Aorta (tissue), 5 donors: ENCODE results near the gene UBE3C. TPM values are rescaled to one million over a fixed set of nuclear protein-coding genes. Genes with fewer than 3 reads are reported as not detected.

ENCODE experiments used
- ATAC-seq: fragments of 200-7000 bp; cut with Tn5 transposase; one replicate; pipeline ENCODE4 v1.9.1; 2022; ENCODE audit warnings: moderate library complexity; ENCODE audit not compliant: low FRiP score
- DNase-seq, 2 donors: peaks; one replicate each; pipeline ENCODE4 v3.0.0-alpha.2; 2020
- H3K27ac ChIP-seq, 2 donors: one replicate each; pipeline ENCODE4 v1.5.1; 2013; ENCODE audit warnings: low read length in 2 of 2, mild to moderate bottlenecking in 2 of 2, moderate library complexity in 2 of 2, control low read depth in 1 of 2, inconsistent platforms in 1 of 2, low read depth in 1 of 2
- H3K27me3 ChIP-seq, 2 donors: one replicate each; pipeline ENCODE4 v1.6.1; 2013; ENCODE audit warnings: control low read depth in 1 of 2, low read length in 1 of 2, mild to moderate bottlenecking in 1 of 2, moderate library complexity in 1 of 2; ENCODE audit not compliant: insufficient read depth in 2 of 2, control insufficient read depth in 1 of 2
- H3K36me3 ChIP-seq, 2 donors: one replicate each; pipeline ENCODE4 v1.6.1; 2013; ENCODE audit warnings: control low read depth in 1 of 2, low read length in 1 of 2, mild to moderate bottlenecking in 1 of 2; ENCODE audit not compliant: insufficient read depth in 2 of 2, control insufficient read depth in 1 of 2
- H3K4me1 ChIP-seq, 2 donors: one replicate each; pipeline ENCODE4 v1.6.1; 2013; ENCODE audit warnings: low read length in 2 of 2, control low read depth in 1 of 2, mild to moderate bottlenecking in 1 of 2, moderate library complexity in 1 of 2; ENCODE audit not compliant: insufficient read depth in 2 of 2, control insufficient read depth in 1 of 2
- H3K4me3 ChIP-seq, 2 donors: one replicate each; pipeline ENCODE4 v1.5.1; 2013; ENCODE audit warnings: low read length in 2 of 2, control low read depth in 1 of 2, mild to moderate bottlenecking in 1 of 2
- H3K9me3 ChIP-seq: one replicate; pipeline ENCODE4 v1.6.1; 2013; ENCODE audit warnings: mild to moderate bottlenecking, low read length; ENCODE audit not compliant: control insufficient read depth
- WGBS, 2 donors: extraction: QIAGEN DNeasy Blood & Tissue Kit; methylation state at CpG; one replicate each; pipeline ENCODE4 v1.1.7; 2013; 5-methylcytosine and 5-hydroxymethylcytosine counted together
- intact Hi-C, 2 donors: fragments of 100-400 bp; cut with DNase I; formaldehyde crosslinking; loops; one replicate each; pipeline versions ENCODE4 v1.14.2 to v1.15.0; 2022
- polyA plus RNA-seq, 2 donors: library from polyadenylated mRNA; stranded (reverse); fragments of 200-250 nt; gene quantifications; one replicate each; pipeline ENCODE4 v1.2.3, GENCODE V29; 2013
- total RNA-seq, 2 donors: library from RNA; stranded (reverse); fragmentation: NEBNext Ultra II Directional; extraction: Animal tissue kit (Norgen Biotek cat#: 25700); gene quantifications; one replicate each; pipeline ENCODE4 v1.2.1, GENCODE V29; 2021
- donor health status: healthy with polysubstance abuse.
- donor health status: Bipolar disorder and iron deficiency.
- donor health status: DM: no; HTN: no; CAD: no.
- donor health status: DM: no; HTN: no; CAD: no.
- donor health status: DM: yes; HTN: yes; CAD: no.

Gene UBE3C
- total and polyA plus RNA-seq, 4 donors = 15.8 to 73.0 (median 40.2) TPM

DNA sequence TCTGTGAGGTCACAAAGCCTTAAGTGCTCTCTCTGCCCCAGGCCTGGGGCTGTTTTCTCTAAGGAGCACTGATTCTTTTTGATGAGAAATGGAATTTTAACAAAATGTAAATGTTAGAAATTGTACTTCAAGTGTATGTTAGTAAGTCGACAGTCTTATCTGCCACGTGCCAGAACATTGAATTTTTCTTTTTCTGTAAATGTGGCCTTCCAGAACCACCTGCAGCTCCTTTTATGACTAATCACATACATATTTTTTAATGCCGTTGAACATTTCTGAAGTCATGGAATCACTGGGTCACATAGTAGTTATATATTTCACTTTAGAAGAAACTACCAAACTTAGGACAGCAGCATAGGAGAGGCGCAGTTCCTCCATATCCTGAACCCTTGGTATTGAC lies 38.0 kb downstream of the UBE3C start:
- H3K4me1 ChIP-seq = no peaks in the 10 kb centered on the region
- whole genome bisulfite sequencing, 2 donors = 85 to 89% methylated on average over 4 of the region's 4 CpGs
- no peak for ATAC-seq
- H3K9me3 ChIP-seq = no peaks in the 10 kb centered on the region
- no peaks in the 10 kb centered on the region for H3K27me3 ChIP-seq
- DNase-seq = no peak
- H3K36me3 ChIP-seq = peaks cover 9 to 11% of the 10 kb centered on the region in 2 donors
- H3K4me3 ChIP-seq = no peak overlapping the region
- H3K27ac ChIP-seq = no peak overlapping the region
- intact Hi-C loops = no loop called here

DNA sequence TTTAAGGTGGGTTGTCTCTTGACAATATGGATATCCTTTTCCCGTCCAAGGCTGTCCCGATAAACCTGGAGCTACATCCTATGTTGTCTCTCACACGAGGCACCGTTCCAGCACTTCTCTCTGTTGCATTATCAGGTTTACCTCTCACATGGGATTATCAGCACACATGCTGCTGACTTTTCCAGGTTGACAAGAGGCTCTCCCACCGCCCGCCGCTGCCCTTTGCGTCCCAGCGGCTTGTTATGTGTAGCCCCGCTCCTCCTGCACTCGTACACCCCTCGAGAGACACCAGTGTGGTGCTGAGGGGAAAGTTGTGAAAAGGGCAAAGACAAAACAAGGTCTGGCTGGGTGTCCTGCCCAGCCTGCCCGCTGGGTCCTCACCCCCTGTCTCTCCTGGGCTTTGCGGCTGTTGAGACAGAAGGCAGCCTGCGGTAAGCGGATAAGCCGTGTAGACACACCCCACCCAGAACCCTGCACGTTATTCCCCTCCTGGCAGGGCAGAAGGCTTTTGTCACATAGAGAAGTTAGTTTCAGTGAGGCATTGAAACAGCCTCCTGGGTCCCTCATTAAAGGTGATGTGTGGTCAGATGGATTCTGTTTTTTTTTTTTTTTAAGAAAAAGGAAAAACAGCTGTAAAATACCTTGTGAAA lies 38.7 kb downstream of the UBE3C start:
- 90% methylated on average over 18 of the region's 18 CpGs for WGBS, 2 donors
- H3K4me1 ChIP-seq = no peaks in the 10 kb centered on the region
- no peaks in the 10 kb centered on the region for H3K9me3 ChIP-seq
- ATAC-seq (no peak), DNase-seq (no peak)
- peaks cover 9 to 12% of the 10 kb centered on the region in 2 donors for H3K36me3 ChIP-seq
- no peak overlapping the region for H3K4me3 ChIP-seq
- intact Hi-C loops = no loop called here
- no peak overlapping the region for H3K27ac ChIP-seq
- no peaks in the 10 kb centered on the region for H3K27me3 ChIP-seq

DNA sequence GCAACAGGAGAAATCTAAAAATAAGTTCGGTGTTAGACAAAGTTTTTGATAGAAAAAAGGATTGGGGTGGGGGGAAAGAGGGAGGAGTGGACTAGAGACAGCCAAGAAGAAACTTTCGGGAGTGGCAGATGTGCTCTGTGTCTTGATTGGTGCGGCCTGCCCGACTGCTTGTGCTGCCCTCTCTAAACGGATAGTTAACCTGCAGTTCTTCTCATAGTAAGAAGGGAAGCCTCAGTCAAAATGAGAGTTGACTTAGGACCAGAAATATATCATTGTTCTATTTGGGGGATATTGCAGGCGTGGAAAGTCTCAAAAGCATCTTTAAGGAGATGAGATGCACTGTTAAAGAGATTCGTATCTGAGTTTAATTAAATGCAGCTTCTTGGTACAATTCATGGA lies 39.3 kb downstream of the UBE3C start:
- intact Hi-C loops = no loop called here
- DNase-seq = no peak
- WGBS, 2 donors = 87 to 89% methylated on average over 7 of the region's 7 CpGs
- H3K27ac ChIP-seq = no peak overlapping the region
- H3K36me3 ChIP-seq = peaks cover 9% of the 10 kb centered on the region in 2 donors
- no peaks in the 10 kb centered on the region for H3K9me3 ChIP-seq
- no peaks in the 10 kb centered on the region for H3K4me1 ChIP-seq
- no peaks in the 10 kb centered on the region for H3K27me3 ChIP-seq
- no peak overlapping the region for H3K4me3 ChIP-seq
- ATAC-seq = no peak

DNA sequence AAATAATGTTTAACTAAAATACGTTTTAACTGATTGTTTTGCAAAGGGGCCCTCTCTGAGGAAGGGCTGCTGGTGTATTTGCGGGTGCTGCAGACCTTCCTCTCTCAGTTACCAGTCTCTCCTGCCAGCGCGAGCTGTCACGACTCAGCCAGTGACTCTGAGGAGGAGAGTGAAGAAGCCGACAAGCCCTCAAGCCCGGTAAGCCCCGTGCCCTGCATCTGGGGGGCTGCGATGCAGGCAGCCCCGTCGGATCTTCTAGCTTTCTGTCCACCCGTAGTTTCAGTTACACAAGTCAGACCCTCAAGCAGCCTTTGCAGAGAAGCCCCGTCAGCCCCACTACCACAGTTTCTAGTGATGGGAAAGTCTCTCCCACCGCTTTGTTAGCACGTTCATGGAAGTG lies 45.1 kb downstream of the UBE3C start:
- H3K27me3 ChIP-seq = no peaks in the 10 kb centered on the region
- no peak overlapping the region for H3K27ac ChIP-seq
- H3K9me3 ChIP-seq = no peaks in the 10 kb centered on the region
- intact Hi-C loops = no loop called here
- peaks cover 3 to 16% of the 10 kb centered on the region in 2 donors for H3K36me3 ChIP-seq
- H3K4me1 ChIP-seq = no peaks in the 10 kb centered on the region
- no peak for ATAC-seq
- DNase-seq = no peak
- no peak overlapping the region for H3K4me3 ChIP-seq
- WGBS, 2 donors = 87 to 90% methylated on average over 15 of the region's 15 CpGs

DNA sequence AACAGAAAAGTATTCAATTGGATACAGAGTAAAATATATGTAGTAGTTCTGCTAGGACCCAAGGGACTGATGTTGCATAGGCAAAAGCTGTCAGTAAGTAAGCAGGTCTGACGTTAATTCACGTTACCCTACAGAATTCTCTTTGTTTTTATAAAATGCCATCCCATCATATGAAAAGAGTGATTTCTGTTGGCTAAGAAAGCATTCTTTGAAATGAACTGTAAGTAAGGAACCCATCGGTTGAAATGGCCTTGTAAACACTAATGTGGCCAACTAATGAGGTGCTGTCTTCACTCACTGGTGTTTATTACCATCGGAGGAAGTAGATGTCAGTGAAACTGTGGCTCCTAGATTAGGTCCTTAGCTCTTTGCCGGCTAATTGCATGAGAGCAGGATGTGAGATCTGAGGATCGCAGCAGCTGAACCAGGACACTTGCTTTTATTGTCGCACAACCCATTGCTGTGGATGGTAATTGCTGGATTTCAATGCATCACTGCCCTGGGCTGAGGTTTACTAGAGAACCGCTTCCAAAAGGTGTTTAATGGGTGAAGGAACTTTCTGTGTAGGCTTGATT lies 49.5 kb downstream of the UBE3C start:
- Histone ChIP-seq H3K4me3 (no peak overlapping the region), H3K36me3 (peaks cover 0 to 12% of the 10 kb centered on the region in 2 donors), H3K9me3 (no peaks in the 10 kb centered on the region), H3K4me1 (no peaks in the 10 kb centered on the region), H3K27me3 (no peaks in the 10 kb centered on the region), H3K27ac (no peak overlapping the region)
- intact Hi-C loops = no loop called here
- ATAC-seq (no peak), DNase-seq (no peak)
- 47 to 64% methylated on average over 8 of the region's 8 CpGs for WGBS, 2 donors

DNA sequence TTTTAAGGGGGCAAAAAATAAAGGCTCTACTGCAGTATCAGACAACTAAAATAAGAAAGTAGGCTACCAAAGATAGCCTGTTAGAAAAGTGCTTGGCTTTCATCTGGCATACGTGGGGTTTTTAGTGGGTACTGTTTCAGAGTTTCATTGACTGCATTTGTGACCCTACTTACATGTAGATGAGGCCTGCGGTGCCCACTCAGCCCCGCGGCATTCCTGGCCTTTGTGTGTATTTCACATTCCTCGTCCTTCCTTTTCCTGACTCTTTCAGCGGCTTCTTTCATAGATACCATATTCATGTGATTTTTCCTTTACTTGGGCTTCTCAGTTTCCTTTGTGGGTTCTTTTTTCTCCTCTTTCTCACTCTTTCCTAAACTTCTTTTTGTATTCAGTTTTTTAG lies 50.7 kb downstream of the UBE3C start:
- Histone ChIP-seq H3K27me3 (no peaks in the 10 kb centered on the region), H3K4me3 (no peak overlapping the region), H3K27ac (no peak overlapping the region), H3K9me3 (no peaks in the 10 kb centered on the region), H3K36me3 (peaks cover 0 to 11% of the 10 kb centered on the region in 2 donors), H3K4me1 (no peaks in the 10 kb centered on the region)
- 84 to 85% methylated on average over 6 of the region's 6 CpGs for WGBS, 2 donors
- DNase-seq (no peak), ATAC-seq (no peak)
- intact Hi-C loops = no loop called here

DNA sequence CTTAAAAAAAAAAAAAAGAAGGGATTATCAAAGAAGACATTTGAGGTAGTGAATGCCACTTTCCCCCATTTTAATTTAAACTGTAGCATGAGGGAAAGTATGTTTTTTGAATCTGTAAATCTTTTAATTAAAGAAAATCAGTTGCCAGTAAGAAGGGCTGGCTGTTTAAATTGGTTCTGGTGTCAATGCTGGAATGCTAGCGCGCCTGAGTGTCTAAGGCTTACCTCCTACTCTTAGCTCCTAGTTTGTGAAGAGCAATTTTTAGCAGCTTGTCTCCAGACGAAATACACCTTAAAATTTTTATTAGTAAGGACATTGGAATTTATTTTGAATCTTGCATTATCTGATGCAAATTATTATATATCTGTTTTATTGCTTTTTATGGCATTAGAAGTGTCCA lies 54.1 kb downstream of the UBE3C start:
- peaks cover 0 to 8% of the 10 kb centered on the region in 2 donors for H3K36me3 ChIP-seq
- no peak overlapping the region for H3K4me3 ChIP-seq
- WGBS, 2 donors = 90 to 92% methylated on average over 3 of the region's 3 CpGs
- no peaks in the 10 kb centered on the region for H3K4me1 ChIP-seq
- H3K27ac ChIP-seq = no peak overlapping the region
- ATAC-seq = no peak
- no peak for DNase-seq
- no peaks in the 10 kb centered on the region for H3K9me3 ChIP-seq
- intact Hi-C loops = no loop called here
- no peaks in the 10 kb centered on the region for H3K27me3 ChIP-seq

DNA sequence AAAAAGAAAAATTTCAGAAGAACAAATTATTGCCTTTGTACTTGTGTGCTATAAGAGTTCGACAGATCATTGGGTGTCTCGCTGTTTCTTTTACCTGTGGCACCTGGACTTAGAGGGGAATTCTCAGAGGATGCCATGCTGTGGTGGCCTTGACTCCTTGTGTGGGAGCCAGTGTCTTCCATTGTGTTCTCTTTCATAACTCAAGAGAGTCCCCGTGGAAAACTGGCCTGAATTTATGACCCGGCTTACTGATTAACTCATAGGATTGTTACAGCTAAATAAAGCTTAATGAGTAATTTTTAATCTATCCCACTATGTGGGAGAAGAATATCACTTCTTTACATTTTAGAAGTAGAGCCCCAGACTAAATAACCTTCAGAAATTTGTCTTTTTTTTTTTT lies 54.5 kb downstream of the UBE3C start:
- WGBS, 2 donors = 96 to 99% methylated on average over 4 of the region's 4 CpGs
- DNase-seq = no peak
- intact Hi-C loops = no loop called here
- ATAC-seq = no peak
- Histone ChIP-seq H3K4me3 (no peak overlapping the region), H3K9me3 (no peaks in the 10 kb centered on the region), H3K27me3 (no peaks in the 10 kb centered on the region), H3K36me3 (peaks cover 0 to 7% of the 10 kb centered on the region in 2 donors), H3K27ac (no peak overlapping the region), H3K4me1 (no peaks in the 10 kb centered on the region)

DNA sequence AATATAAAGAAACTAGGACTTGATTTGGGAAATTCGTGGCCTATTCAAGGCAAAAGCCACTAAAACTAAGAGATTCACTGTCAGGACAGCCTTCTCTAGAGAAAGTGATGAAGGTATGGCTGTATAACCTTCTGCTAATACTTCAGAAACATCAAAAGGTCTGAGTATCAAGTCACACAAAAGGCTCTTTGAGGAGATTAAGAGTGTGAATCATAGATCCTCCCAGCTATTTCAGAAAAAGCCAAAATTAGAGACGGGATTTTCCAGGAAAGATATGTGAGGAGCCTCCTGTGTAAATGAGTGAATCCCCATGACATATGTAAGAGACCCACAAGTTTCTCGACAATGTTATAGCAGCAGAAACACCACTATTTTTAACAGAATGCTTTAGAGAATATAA lies 56.2 kb downstream of the UBE3C start:
- no peak overlapping the region for H3K4me3 ChIP-seq
- H3K27ac ChIP-seq = no peak overlapping the region
- 98 to 99% methylated on average over 3 of the region's 3 CpGs for WGBS, 2 donors
- H3K4me1 ChIP-seq = no peaks in the 10 kb centered on the region
- H3K36me3 ChIP-seq = peaks cover 2 to 5% of the 10 kb centered on the region in 2 donors
- H3K27me3 ChIP-seq = no peaks in the 10 kb centered on the region
- DNase-seq = no peak
- no peaks in the 10 kb centered on the region for H3K9me3 ChIP-seq
- intact Hi-C loops = no loop called here
- ATAC-seq = no peak
